ENCODE results near the gene RPLP2. TPM values are rescaled to one million over a fixed set of nuclear protein-coding genes. Genes with fewer than 3 reads are reported as not detected.

The RPLP2 gene
- total RNA-seq, 1 donor, result 99.4 TPM

- peak; percentile 70 for DNase-seq (ENCODE audit: low read depth)
- TF ChIP-seq, protein P1, sequence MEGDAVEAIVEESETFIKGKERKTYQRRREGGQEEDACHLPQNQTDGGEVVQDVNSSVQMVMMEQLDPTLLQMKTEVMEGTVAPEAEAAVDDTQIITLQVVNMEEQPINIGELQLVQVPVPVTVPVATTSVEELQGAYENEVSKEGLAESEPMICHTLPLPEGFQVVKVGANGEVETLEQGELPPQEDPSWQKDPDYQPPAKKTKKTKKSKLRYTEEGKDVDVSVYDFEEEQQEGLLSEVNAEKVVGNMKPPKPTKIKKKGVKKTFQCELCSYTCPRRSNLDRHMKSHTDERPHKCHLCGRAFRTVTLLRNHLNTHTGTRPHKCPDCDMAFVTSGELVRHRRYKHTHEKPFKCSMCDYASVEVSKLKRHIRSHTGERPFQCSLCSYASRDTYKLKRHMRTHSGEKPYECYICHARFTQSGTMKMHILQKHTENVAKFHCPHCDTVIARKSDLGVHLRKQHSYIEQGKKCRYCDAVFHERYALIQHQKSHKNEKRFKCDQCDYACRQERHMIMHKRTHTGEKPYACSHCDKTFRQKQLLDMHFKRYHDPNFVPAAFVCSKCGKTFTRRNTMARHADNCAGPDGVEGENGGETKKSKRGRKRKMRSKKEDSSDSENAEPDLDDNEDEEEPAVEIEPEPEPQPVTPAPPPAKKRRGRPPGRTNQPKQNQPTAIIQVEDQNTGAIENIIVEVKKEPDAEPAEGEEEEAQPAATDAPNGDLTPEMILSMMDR (IDR thresholded peaks at IDR 0.05; ENCODE audit: insufficient read depth, low read length), result no peak
- H3K4me3 ChIP-seq (ENCODE audit: low read depth, low read length), result peak overlapping the region; percentile 77
Measured at GRCh38 chr11:797296-798092, 12.3 kb upstream of the RPLP2 start.

DNA sequence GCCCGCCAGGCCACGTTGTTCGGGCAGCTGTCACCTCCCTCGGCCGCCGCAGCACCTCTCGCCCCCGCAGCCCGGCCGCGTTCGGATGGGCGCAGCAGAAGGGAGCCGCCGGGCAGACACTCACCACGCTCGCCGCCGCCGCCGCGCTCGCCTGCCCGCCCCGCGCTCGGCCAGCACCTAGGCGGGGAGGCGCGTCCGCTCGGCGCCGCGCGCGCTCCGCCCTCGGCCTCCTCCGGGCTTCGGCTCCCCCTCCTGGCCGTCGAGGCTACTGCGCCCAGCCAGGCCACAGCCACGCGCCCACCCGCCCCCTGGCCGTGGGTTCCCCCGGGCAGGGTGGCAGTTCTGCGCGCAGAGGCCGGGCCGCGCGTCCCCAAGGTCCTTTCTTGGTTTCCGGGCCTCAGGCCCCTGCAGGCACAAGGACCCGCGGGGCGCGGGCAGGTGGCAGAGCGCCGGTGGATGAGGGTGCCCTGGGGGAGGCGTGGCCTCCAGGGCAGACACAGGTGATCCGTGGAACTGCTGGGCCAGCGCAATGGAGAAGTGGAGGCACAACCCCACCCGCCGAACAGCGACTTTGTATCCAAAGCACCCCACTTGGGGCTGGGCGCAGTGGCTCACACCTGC is 11.6 kb upstream of the RPLP2 start, which contains the start of gene SLC25A22:
Gene SLC25A22 (minus strand): TSS at position 189 of the 621 bp plus-strand sequence. CDS start 3,275 bp downstream, outside the sequence.
- DNase-seq (ENCODE audit: low read depth), result peak; percentile 58
- H3K4me3 ChIP-seq (ENCODE audit: low read depth, low read length), result peak within 1 kb of the TSS; percentile 77
- TF ChIP-seq, protein P1 (IDR thresholded peaks at IDR 0.05; ENCODE audit: insufficient read depth, low read length), result peak; percentile 67

DNA sequence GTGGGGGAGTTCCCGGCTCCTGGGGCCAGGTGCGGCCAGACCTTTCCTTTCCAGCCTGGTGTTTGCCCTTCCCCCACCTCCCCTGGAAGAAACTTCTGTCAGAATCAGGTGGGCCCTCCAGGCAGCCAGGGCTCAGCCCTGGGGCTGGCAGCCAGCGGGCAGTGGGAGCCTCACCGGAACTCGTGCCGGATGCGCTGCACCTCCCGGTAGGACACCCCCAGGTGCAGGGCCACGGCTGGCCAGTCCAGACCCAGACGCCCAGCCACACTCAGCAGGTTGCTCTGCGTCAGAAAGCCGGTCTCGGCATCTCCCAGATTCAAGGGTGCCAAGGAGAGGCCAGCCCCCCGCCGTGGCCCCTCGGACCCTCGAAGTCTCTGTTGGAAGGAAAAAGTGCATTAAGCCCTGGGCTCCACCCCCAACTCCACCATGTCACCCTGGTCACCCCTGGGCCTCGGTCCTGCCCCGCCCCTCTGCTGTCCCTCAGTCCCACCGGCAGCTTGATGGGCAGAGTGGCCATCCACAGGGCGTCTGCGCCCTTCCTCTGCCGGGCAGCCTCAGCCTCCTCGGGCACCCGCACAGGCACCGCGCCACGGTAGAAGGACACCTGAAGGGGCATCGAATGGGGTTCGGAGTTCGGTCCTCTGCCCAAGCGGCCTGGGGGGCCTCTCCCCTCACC is 10.0 kb upstream of the RPLP2 start:
- TF ChIP-seq, protein P1 (IDR thresholded peaks at IDR 0.05; ENCODE audit: insufficient read depth, low read length), result no peak
- DNase-seq (ENCODE audit: low read depth), result no peak
- H3K4me3 ChIP-seq (ENCODE audit: low read depth, low read length), result no peak overlapping the region

DNA sequence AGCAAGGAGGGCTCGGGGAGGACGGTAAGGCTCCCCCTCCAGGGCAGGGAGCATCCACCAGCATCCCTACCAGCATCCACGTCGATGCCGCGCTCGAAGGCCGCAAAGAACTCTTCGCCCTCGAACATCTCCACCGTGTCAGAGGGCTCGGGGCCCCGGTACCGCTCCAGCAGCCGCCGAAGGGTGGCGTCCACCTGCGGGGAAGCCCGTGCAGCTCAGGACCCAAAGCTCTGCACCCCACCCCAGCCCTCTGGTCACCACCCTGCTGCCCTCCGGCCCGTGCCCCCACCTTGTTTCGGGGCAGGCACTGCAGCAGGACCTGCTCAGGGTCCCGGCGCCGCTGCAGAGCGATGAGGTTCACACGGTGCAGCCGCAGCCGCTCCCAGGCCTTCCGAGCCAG is 9.3 kb upstream of the RPLP2 start:
- TF ChIP-seq, protein P1 (IDR thresholded peaks at IDR 0.05; ENCODE audit: insufficient read depth, low read length), result no peak

GRCh38 chr11:801097-801780 is 8.5 kb upstream of the RPLP2 start:
- TF ChIP-seq, protein P1 (IDR thresholded peaks at IDR 0.05; ENCODE audit: insufficient read depth, low read length), result no peak
- no peak for DNase-seq (ENCODE audit: low read depth)
- H3K4me3 ChIP-seq (ENCODE audit: low read depth, low read length), result no peak overlapping the region

More for the DNA sequence above, 9.3 kb upstream of the RPLP2 start:
- DNase-seq (ENCODE audit: low read depth), result no peak
- H3K4me3 ChIP-seq (ENCODE audit: low read depth, low read length), result no peak overlapping the region

DNA sequence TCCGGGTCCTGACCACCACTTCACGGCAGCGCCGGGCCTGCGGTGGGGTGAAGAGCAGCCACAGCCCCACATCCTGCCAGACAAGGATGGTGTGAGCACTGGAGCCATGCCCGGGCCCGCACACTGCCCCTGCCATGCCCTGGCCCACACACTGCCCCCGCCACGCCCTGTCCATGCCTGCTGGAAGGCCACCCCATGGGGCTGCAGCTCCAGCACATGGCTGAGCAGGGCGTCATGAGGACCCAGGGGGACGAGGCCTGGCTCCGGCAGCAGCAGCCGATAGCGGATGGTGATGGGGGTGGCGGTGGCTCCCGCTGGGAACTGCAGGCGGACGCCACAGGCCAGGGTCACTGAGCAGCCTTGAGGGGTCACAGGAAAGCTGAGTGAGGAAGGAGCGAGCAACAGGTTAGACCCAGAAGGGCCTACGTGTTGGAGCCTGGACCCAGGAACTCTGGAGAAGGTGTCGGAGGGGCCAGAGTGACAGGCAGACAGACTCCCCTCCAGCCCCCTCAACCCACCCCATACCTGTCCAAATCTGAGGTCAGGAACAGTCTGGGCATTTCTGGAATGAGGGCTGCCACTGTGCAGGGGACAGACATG is 7.6 kb upstream of the RPLP2 start:
- no peak overlapping the region for H3K4me3 ChIP-seq (ENCODE audit: low read depth, low read length)
- no peak for DNase-seq (ENCODE audit: low read depth)
- TF ChIP-seq, protein P1 (IDR thresholded peaks at IDR 0.05; ENCODE audit: insufficient read depth, low read length), result no peak

Measured in fibroblast of the aortic adventitia (primary cell).